HCT116 (cell line): ENCODE data around the gene UBQLNL.

Experiments used
- CTCF ChIP-seq, 3 experiments: fragments of 200-600 bp in 1 of 3; sonication (generic) in 1 of 3; IDR thresholded peaks in 2 of 3; conservative IDR thresholded peaks in 1 of 3; 2 replicates each; pipeline ENCODE4 v1.5.1; 2012 to 2017; ENCODE audit warnings: low read depth in 2 of 3, low read length in 2 of 3, antibody characterized with exemption in 1 of 3, borderline replicate concordance in 1 of 3, control low read depth in 1 of 3, mild to moderate bottlenecking in 1 of 3, mixed read lengths in 1 of 3, mixed run types in 1 of 3, moderate library complexity in 1 of 3; ENCODE audit not compliant: insufficient read depth in 1 of 3
- EGR1 ChIP-seq: IDR thresholded peaks from 2 replicates; pipeline ENCODE4 v1.6.1; 2012; ENCODE audit warnings: low read depth
- EZH2 ChIP-seq: fragments of 200-600 bp; sonication (generic); IDR thresholded peaks from 2 replicates; pipeline ENCODE4 v1.6.1; 2017; ENCODE audit warnings: antibody characterized with exemption, mixed run types
- POLR2A ChIP-seq: IDR thresholded peaks from 2 replicates; pipeline ENCODE4 v1.7.0; 2011; ENCODE audit warnings: borderline replicate concordance; ENCODE audit not compliant: insufficient read depth, insufficient read length; ENCODE audit errors: extremely low read depth
- POLR2AphosphoS5 ChIP-seq: IDR thresholded peaks from 2 replicates; pipeline ENCODE4 v1.6.1; 2011; ENCODE audit warnings: mild to moderate bottlenecking, low read depth, low read length, moderate library complexity

GRCh38 chr11:5486003-5486402 is 30.5 kb downstream of the UBQLNL start:
- TF ChIP-seq POLR2A (no peak), CTCF (IDR thresholded peaks at IDR 0.05 in 2 of 3, conservative IDR thresholded peaks at IDR 0.05 in 1 of 3; ENCODE audit: borderline replicate concordance in 1 of 3, insufficient read depth in 1 of 3, low read depth in 2 of 3, low read length in 2 of 3) (no peak), EZH2 (no peak), POLR2AphosphoS5 (no peak), EGR1 (no peak)
